NK-92 (cell line): ENCODE data around the gene MAD1L1.
"Not testable (repeated sequence)": the region's sequence is repeated elsewhere in the genome, so short reads cannot be mapped to it uniquely, and the experiment has no call there.

ENCODE experiments used
- DNase-seq: peaks from one replicate; lab custom pipeline; 2025; ENCODE audit not compliant: unreplicated experiment; lab: John Stamatoyannopoulos, UW

MAD1L1 gene

DNA sequence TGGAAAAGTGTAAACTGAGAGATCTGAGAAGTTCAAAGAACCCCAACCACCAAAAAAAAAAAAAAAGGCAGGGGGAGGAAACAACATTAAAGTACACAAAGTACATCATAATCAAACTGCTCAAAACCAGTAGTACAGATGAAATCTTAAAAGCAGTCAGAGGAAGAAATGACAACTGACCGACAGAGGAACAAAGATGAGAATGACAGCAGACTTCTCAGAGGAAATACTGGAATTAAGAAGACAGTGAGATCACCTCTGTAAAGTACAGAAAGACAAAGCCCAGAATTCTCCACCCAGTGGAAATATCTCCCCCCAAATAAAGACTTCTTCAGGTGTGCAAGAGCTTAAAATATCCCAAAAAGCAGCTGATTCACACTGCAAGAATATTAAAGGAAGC lies 403.1 kb downstream of the MAD1L1 start:
- DNase-seq, result not testable (repeated sequence)

DNA sequence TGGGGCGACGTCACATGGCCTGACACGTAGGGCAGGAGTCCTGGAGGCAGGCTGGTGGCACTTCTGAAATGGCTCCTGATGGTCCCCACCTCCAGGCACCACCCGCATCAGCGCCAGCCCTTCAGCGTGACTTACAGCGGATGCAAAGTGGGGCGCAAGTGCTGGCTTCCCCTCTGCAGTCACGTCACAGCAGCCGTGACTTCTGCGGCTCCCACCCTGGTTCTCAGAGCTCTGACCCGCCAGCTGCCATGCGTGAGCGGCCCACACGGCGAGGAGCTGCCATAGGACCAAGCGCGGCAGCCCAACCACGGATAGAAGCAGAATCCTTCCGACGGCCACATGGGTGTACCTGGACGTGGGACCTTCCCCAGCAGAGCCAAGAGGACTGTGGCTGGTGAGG lies 403.6 kb downstream of the MAD1L1 start:
- DNase-seq, result no peak

DNA sequence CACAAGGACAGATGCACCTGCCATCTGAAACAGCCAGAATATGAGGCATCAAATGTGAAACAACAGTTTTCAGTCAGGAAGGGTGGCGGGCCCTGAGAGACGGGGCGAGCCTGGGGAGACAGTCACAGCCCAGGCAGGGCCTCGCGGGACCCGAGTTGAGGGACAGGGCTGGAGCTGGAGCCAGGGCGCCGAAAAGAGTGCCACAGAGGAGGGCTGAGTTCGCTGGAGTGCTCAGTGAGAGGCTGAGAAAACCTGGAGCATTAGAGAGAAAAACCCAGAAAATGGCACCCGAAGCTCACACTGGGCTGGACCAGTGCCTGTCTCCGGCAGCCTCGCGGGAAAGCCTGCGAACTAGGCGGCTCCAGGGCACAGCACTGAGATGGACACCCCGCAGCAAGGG lies 404.6 kb downstream of the MAD1L1 start:
- not testable (repeated sequence) for DNase-seq

DNA sequence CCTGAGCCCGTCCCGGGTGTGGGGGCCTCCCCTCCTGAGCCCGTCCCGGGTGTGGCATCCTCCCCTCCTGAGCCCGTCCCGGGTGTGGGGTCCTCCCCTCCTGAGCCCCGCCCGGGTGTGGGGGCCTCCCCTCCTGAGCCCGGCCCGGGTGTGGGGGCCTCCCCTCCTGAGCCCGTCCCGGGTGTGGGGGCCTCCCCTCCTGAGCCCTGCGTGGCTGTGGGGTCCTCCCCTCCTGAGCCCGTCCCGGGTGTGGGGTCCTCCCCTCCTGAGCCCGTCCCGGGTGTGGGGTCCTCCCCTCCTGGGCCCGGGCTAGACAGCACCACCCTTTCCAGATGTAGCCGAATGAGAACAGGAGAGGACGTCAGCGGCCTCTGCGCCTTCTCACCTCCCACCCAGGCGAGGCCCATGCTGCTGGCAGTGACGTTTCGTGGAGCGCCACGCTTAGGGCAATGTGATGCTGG lies 405.2 kb downstream of the MAD1L1 start:
- DNase-seq, result not testable (repeated sequence)

DNA sequence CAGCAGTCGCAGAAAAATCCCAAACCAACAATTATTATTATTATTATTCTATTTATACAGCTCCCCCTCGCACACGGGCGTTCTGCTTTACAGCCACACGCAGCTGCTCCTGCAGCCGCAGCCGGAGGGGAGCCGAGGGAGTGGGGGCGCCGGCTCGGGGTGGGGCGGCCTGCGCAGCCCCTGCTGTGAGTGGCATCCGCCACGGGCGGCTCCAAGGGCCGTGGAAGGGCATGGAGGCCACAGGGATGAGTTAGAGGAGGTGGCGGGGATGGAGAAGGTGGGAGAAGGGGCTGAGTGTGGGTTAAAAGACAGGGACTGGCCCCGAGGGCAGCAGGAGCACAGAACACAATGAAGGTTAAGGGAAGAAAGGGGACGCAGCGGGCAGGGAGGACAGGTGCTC lies 405.8 kb downstream of the MAD1L1 start:
- DNase-seq, result not testable (repeated sequence)

DNA sequence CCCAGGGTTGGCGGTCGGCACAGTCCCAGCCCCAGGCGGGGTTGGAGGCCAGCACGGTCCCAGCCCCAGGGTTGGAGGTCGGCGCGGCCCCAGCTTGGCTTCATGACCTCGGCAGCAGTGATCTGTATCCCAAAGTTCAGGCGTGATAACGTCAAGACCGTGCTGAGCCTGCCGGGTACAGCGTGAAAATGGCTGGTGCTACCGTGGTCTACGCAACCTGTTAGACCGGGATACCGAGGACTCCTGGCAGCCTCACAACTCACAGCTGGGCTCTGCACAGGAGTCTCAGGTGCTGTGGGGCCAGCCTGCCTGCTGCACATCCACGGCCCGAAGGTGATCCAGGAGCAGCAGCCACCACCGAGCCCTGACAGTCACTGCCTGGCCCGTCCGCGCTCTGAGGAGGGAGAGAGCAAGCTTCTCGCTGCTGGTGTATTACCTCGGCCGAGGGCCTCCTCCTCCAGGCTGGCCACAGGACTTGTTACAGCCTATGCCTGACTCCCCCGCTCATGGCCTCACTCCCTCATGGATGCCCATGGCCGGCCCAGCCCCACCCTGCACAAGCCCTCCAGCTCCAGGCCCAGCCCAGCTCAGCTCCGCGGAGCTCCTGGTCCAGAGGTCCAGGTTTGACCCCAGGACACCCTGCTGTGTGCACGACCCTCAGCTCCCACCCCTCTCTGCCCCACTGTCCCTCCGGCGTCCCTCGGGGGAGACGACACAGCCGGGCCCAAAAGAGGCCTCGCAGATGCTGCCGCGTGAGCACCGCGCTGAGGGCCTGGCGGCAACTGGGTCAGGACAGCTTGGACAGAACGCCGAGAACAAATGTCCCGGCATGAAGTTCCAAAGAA lies 406.6 kb downstream of the MAD1L1 start:
- no peak for DNase-seq

DNA sequence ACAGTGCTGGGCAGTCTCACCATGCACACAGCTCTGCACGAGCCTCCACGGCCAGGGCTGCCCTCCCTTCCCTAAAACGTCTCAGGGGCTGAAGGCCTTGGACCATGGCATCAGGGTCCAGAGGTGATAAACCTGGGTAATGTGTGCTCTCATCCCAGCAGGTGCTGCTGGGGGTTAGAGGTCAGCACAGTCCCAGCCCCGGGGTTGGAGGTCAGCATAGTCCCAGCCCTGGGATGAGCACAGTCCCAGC lies 407.2 kb downstream of the MAD1L1 start:
- not testable (repeated sequence) for DNase-seq

DNA sequence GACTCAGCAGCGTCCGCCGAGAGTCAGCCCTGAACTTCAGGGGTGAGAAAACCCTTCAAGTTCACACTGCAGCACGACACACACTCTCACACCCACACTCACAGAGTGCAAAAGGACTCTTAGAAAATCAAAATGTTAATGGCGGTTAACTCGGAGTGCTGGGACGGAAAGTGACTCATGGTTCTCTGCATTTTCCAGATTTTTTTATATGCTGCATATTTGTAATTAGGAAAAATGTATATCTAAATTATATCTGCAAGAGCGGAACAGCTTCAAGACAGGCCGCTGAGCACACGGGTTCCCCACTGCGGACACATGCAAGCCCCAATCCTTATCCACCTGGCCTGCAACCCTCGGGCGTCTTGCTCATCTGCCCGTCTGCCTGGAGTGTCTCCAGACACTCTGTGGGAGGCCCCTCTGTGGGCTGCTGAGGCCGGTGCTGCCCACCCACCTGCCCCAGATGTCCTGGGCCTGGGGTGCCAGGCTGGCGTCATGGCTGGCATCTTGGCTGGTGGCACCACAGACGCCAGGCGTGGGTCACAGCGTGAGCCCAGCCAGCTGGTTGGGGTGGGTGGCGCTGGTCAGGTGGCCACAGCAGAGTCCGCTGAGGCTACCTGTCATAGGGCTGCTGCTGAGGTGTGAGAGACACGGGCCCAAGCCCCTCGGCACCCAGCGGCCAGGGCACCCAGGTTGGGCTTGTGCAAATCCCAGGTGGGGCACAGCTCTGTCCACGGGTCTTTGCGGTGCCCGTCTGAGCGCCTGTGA lies 407.7 kb downstream of the MAD1L1 start:
- DNase-seq, result not testable (repeated sequence)

DNA sequence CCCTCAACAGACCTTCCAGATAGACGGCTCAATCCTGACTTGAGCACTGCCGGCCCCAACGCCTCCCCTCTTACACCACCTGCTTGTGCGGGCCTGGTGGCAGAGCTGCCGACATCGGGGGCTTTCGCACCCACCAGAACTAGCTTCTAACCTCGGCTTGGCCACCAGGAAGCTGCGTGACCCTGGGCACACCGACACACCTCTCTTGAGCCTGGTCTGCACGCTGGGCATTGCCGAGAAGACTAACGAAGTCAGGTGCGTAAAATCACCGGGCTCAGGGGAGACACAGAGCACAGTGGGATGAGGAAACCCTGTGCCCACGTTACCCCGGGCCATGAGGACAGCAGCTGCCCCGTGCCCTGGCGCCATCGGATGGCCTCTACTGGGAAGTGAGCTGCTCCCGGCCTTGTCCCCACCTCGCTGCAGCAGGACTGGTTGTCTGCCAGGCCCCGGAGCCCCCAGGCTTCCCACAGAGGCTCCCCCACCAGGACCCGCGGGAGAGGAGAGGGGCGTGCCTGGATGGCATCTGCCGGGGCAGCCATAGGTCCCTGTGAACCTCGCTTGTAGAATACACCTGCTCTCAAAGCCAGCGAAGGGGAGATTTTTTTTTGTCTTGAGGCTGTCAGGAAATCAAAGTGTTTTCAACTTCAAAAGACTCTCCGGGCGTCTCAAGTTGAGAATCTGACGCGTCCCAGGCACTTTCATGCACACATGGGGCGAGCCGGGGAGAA lies 408.4 kb downstream of the MAD1L1 start:
- not testable (repeated sequence) for DNase-seq

DNA sequence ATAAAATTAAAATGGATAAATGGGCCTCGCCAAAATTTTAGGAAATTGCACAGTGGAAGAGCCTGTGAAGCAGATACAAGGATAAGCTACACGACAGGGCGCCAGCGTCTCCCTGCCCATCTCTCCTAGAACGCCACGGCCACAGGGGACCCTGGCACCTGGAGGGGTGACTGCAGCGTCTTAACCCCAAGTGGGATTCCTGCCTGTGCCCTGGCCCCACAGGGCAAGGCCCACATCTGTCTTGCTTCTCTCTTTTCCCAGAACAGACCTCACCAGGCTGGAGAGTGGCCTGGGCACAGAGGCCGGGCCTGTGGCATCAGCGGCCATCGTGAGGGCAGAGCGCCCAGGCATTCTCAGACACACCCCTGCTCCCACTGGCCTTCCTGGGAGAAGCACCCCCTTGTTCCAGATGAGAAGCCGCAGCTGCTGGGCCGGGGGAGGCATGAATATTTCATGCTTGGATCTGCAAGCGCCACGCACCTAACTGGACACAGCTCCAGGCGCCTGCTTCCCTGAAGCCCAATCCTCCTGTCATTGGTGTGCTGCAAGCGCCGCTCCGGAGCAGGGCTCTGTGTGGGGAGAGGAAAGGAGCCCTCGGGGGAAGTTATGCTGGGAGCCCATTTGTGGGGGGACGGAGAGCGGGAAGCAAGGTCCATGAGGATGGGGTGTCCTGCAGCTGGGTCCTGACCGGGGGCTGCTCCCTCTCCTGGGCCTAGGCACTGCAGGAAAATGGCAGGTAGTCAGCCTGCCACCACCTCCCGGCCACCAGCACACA lies 409.2 kb downstream of the MAD1L1 start:
- no peak for DNase-seq

DNA sequence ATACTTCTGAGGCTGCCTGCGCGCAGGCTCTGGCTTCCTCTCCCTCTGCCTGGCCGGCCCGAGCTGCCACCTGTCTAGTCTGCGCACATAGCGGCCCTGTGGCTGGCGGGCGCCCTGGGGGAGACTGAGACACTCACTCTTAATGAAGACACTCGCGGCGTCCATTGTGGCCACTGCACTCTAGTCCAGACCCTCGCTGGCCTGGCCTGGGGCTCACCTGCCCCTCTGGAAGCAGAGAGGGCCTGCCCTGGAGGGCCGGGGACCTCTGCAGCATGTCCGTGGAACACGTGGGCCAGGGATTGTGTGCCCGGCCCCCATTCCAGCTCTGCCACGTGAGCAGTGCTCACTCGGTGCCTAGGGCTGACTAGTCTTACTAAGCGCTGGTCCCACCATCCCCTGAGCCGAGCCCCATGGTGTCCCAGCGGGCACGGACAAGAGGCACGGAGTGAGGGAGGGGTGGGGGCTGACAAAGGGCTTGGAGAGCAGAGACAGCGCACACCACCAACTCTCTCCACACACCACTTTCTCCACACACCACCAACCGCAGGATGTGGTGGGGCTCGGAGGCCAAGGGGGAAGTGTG lies 413.4 kb downstream of the MAD1L1 start:
- no peak for DNase-seq

DNA sequence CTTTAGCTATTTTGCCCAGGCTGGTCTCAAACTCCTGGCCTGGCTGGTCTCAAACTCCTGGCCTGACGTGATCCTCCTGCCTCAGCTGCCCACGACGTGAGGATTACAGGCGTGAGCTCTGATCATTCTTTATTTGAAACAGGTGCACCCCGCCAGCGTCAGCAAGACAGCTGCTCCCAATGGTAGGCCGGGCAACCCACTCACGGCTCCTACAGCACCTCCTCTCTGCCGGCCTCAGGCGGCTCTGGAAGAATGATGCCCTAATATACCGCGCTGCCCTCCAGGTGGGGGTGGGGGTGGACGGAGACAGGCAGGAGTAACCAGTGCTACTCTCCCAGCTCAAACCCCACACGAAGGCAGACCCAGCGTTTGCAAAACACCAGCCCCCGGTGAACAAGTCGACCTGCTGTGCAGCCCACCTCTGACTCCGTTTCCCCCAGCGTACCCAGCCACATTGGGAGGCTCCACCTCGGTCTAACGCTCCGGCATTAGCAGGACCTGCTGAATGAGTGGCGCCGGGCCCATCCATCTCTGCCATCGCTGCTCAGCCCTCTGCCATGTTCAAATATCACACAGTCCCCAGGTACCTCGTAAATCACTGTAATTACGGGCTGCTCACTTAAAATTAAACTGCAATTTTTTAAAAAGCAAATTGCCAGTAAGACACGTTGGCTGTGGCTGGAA lies 414.0 kb downstream of the MAD1L1 start:
- DNase-seq, result no peak

DNA sequence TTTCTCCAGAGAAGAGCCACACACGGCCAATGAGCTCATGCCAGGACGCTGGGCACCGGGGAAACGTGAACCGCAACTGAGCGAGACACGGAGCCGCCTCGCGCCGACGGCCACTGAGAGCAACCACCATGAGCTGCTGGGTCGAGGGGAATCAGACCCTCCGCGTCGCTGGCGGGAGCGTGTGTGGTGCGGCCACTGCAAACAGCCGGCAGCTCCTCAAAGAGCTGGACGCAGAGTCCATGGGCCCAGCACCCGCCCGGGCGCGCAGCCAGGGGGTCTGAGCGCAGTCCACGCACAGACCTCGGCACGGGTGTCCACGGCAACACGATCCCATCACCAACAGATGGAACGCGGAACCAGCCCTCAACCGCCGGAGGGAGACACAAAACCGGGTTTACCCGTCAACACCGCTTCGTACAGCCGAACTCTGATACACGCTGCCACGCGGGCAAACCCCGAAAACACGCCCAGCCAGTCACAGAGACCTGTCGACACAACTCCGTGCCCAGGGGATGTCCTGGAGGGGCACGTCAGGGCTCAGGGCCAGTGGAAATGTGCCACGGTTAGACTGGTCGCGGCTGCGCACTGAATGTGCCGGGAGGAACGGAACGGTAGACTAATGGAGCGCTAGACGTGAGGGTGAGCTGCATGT lies 415.6 kb downstream of the MAD1L1 start:
- DNase-seq, result no peak

DNA sequence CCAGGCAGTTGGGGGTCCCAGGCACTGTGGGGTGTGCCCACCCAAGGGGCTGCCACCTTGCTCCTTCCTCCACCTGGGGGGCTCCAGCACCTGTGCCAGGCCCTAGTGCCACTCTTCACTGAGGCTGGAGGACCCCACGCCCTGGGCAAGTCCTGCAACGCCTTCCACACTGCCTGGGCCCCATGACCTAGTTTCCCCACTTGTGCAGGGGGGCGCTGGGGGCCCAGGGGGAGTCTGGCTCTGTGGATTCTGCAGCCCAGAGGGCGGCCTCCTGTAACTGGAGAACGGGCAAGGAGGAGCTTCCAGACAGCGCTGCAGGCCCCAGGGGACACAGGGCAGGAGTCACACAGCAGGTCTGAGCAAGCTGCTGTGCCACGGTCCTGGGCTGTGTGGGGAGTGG lies 416.3 kb downstream of the MAD1L1 start:
- not testable (repeated sequence) for DNase-seq

DNA sequence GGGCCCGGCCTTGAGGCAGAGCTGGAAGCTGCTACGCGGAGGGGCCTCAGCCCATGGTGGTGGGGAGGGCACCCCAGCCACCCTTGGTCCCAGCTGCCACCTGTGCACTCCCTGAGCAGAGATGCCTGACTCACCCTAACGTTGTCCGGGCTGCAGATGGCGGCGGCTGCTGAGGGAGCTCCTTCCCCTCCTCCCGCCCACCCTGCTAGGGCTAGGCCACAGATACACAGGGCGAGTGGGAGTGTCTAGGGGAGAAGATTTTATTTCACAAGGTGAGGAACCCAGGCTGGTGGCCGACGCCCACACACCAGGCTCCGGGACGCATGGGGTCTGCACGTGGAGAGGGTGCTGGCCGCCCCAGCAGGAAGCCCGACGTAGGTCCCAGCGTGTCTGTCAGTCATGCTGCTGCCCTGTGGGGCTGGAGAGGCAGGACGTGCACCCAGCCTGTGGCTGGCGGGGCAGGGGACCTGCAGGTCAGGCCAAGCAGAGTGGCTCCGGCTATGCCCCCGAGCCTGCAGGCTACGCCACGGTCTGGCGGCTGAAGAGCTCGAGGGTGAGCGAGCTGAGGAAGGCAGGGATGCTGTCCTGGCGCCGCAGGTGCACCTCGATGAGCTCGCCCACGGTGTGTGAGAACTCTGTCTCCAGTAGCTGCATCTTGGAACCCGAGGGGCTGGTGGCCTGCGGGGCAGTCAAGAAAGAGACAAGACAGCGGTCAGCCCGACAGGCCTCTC lies 417.0 kb downstream of the MAD1L1 start:
- DNase-seq, result not testable (repeated sequence)

DNA sequence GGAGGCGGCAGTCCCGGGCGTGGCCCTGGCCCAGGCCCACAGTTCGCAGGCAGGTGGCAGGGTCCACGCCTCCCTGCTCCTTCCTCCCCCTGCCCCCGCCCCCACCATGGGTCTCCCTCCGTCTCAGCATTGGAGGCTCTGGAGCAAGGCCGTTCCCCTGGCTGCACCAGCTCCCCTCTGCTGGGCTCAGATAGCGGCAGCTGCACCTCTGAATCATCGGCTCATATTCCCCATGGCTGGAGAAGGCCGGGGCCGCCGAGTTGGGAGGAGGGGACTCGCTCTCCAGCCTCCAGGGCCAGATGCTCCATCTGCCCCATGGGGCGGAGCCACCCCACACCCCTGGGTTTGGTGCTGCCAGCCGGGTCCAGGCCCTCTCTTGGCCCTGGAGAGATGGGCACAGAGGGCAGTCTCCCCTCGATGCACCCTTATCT lies 417.7 kb downstream of the MAD1L1 start:
- DNase-seq, result no peak

DNA sequence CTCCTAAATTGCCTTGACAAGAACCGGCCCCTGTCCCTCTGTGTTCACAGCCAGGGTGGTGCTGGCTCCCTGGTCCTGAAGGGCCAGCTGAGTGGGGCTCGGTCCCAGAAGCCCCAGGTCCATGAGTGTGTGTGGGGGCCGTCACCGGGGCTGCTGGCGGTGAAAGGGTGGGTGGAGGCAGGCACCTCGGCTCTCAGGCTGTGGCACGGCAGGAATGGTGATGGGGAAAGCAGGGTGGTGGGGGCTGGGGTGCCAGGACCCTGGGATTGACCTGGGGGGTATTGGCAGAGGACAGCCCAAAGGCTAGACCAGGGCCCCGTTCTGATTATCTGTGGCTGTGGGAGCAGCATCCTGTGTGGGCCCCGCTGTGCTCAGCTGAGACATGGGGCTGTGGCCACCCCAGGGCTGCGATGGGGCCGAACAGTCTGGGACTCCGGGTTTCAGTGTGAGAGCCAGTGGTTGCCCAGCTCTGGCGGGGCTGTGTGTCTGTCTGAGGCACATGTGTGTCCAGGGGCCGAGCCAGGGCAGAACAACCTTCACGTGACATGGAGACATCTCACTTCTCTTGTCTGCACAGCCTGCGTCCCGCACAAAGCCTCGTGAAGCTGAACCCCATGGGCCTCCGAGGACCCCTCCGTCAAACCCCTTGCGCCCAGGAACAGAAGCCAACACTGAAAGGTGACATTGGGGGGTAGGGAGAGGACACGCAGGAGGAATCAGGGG lies 418.5 kb downstream of the MAD1L1 start:
- DNase-seq, result no peak

DNA sequence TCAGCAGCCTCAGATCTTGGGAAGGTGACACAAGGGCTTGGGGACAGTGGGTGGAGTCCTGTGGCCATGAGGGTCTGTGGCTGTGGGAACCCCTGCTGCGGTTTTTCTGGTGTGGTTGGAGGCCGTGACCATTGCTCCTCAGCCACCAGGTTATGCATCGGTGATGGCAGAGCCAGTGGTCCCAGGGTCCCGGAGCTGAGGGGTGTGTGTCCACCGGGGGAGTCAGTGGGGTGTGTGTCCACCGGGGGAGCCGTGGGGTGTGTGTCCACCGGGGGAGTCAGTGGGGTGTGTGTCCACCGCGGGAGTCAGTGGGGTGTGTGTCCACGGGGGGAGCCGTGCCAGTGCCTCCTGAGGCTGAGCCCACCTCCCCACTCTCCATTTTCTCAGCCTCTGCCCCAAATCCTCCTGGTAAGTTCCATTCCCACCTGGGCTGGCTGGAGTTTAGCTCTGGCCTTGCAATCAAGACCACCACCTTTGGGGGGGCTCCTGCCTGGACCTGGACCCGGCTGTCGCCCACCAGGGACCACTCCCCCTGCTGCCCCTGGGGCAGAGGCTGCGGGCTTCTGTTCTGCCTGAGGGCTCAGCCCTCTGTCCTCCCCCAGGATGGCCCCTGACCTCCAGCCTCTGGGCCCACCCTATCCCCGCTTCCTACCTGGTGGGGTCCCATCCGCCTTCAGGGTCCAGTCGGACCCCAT lies 419.2 kb downstream of the MAD1L1 start:
- no peak for DNase-seq
